Liver (tissue), 3 donors: Measurements from ENCODE around the gene DAPL1.
"Not testable (repeated sequence)": the region's sequence is repeated elsewhere in the genome, so short reads cannot be mapped to it uniquely, and the experiment has no call there.

Source experiments
- ATF3 ChIP-seq: IDR thresholded peaks from 2 replicates; pipeline ENCODE4 v1.6.1; 2016; ENCODE audit warnings: antibody characterized with exemption
- EGR1 ChIP-seq, 2 donors: IDR thresholded peaks; 2 replicates each; pipeline ENCODE4 v1.6.1; 2016 to 2018; ENCODE audit warnings: antibody characterized with exemption in 2 of 2, low read depth in 2 of 2
- GABPA ChIP-seq, 2 donors: IDR thresholded peaks in 1 of 2; conservative IDR thresholded peaks in 1 of 2; 2 replicates each; pipeline ENCODE4 v1.6.1; 2016; ENCODE audit warnings: antibody characterized with exemption in 2 of 2, mild to moderate bottlenecking in 1 of 2, moderate library complexity in 1 of 2
- HNF4A ChIP-seq, 2 donors: conservative IDR thresholded peaks; 2 replicates each; pipeline ENCODE4 v1.6.1; 2016; ENCODE audit warnings: antibody characterized with exemption in 2 of 2, mild to moderate bottlenecking in 2 of 2
- JUND ChIP-seq, 2 donors: IDR thresholded peaks; 2 replicates each; pipeline ENCODE4 v1.6.1; 2016; ENCODE audit warnings: antibody characterized with exemption in 2 of 2
- MAX ChIP-seq: IDR thresholded peaks from 2 replicates; pipeline ENCODE4 v1.6.1; 2016; ENCODE audit warnings: antibody characterized with exemption
- NR2F2 ChIP-seq: IDR thresholded peaks from 2 replicates; pipeline ENCODE4 v1.6.1; 2016; ENCODE audit warnings: antibody characterized with exemption
- RXRA ChIP-seq, 2 donors: IDR thresholded peaks; 2 replicates each; pipeline ENCODE4 v1.6.1; 2017 to 2018; ENCODE audit warnings: antibody characterized with exemption in 2 of 2, mild to moderate bottlenecking in 1 of 2
- SP1 ChIP-seq: IDR thresholded peaks from 2 replicates; pipeline ENCODE4 v1.6.1; 2018; ENCODE audit warnings: antibody characterized with exemption, mild to moderate bottlenecking
- YY1 ChIP-seq: IDR thresholded peaks from 2 replicates; pipeline ENCODE4 v1.6.1; 2016; ENCODE audit warnings: antibody characterized with exemption, mild to moderate bottlenecking
- TF ChIP-seq, protein P1 (sequence below): fragments of 150-350 bp; IDR thresholded peaks from 2 replicates; pipeline ENCODE4 v1.5.1; 2017; ENCODE audit warnings: improper control_type of control experiment, low read depth, low read length; ENCODE audit not compliant: missing input control
- TF ChIP-seq, protein P2 (sequence below): IDR thresholded peaks from 2 replicates; pipeline ENCODE4 v1.6.1; 2016; ENCODE audit warnings: antibody characterized with exemption, mild to moderate bottlenecking
- TF ChIP-seq, protein P3 (sequence below): IDR thresholded peaks from 2 replicates; pipeline ENCODE4 v1.6.1; 2016; ENCODE audit warnings: antibody characterized with exemption
- donor health status: healthy.
- donor health status: healthy.

- TF ChIP-seq, protein P1, sequence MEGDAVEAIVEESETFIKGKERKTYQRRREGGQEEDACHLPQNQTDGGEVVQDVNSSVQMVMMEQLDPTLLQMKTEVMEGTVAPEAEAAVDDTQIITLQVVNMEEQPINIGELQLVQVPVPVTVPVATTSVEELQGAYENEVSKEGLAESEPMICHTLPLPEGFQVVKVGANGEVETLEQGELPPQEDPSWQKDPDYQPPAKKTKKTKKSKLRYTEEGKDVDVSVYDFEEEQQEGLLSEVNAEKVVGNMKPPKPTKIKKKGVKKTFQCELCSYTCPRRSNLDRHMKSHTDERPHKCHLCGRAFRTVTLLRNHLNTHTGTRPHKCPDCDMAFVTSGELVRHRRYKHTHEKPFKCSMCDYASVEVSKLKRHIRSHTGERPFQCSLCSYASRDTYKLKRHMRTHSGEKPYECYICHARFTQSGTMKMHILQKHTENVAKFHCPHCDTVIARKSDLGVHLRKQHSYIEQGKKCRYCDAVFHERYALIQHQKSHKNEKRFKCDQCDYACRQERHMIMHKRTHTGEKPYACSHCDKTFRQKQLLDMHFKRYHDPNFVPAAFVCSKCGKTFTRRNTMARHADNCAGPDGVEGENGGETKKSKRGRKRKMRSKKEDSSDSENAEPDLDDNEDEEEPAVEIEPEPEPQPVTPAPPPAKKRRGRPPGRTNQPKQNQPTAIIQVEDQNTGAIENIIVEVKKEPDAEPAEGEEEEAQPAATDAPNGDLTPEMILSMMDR, result not testable (repeated sequence)
- not testable (repeated sequence) for TF ChIP-seq RXRA (IDR thresholded peaks at IDR 0.05); EGR1 (IDR thresholded peaks at IDR 0.05; ENCODE audit: low read depth in 2 of 2); SP1; GABPA (IDR thresholded peaks at IDR 0.05 in 1 of 2, conservative IDR thresholded peaks at IDR 0.05 in 1 of 2); MAX; NR2F2; HNF4A (conservative IDR thresholded peaks at IDR 0.05); YY1; JUND (IDR thresholded peaks at IDR 0.05); ATF3
- TF ChIP-seq, protein P2, sequence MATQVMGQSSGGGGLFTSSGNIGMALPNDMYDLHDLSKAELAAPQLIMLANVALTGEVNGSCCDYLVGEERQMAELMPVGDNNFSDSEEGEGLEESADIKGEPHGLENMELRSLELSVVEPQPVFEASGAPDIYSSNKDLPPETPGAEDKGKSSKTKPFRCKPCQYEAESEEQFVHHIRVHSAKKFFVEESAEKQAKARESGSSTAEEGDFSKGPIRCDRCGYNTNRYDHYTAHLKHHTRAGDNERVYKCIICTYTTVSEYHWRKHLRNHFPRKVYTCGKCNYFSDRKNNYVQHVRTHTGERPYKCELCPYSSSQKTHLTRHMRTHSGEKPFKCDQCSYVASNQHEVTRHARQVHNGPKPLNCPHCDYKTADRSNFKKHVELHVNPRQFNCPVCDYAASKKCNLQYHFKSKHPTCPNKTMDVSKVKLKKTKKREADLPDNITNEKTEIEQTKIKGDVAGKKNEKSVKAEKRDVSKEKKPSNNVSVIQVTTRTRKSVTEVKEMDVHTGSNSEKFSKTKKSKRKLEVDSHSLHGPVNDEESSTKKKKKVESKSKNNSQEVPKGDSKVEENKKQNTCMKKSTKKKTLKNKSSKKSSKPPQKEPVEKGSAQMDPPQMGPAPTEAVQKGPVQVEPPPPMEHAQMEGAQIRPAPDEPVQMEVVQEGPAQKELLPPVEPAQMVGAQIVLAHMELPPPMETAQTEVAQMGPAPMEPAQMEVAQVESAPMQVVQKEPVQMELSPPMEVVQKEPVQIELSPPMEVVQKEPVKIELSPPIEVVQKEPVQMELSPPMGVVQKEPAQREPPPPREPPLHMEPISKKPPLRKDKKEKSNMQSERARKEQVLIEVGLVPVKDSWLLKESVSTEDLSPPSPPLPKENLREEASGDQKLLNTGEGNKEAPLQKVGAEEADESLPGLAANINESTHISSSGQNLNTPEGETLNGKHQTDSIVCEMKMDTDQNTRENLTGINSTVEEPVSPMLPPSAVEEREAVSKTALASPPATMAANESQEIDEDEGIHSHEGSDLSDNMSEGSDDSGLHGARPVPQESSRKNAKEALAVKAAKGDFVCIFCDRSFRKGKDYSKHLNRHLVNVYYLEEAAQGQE, result not testable (repeated sequence)
- TF ChIP-seq, protein P3, sequence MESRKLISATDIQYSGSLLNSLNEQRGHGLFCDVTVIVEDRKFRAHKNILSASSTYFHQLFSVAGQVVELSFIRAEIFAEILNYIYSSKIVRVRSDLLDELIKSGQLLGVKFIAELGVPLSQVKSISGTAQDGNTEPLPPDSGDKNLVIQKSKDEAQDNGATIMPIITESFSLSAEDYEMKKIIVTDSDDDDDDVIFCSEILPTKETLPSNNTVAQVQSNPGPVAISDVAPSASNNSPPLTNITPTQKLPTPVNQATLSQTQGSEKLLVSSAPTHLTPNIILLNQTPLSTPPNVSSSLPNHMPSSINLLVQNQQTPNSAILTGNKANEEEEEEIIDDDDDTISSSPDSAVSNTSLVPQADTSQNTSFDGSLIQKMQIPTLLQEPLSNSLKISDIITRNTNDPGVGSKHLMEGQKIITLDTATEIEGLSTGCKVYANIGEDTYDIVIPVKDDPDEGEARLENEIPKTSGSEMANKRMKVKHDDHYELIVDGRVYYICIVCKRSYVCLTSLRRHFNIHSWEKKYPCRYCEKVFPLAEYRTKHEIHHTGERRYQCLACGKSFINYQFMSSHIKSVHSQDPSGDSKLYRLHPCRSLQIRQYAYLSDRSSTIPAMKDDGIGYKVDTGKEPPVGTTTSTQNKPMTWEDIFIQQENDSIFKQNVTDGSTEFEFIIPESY, result not testable (repeated sequence)
Measured at GRCh38 chr2:158848031-158848970, 53.2 kb downstream of the DAPL1 start.
